SK-N-SH (cell line): ENCODE results near the gene KCTD17.
"Not testable (repeated sequence)": the region's sequence is repeated elsewhere in the genome, so short reads cannot be mapped to it uniquely, and the experiment has no call there.

Experiments
- FOSL2 ChIP-seq: IDR thresholded peaks from 2 replicates; pipeline ENCODE4 v1.4.0; 2012; ENCODE audit warnings: low read depth, mild to moderate bottlenecking, moderate library complexity, borderline replicate concordance
- SIN3A ChIP-seq: IDR thresholded peaks from 2 replicates; pipeline ENCODE4 v1.6.1; 2012; ENCODE audit warnings: low read depth, mild to moderate bottlenecking, low read length, moderate library complexity, borderline replicate concordance
- TEAD4 ChIP-seq: IDR thresholded peaks from 2 replicates; pipeline ENCODE4 v1.4.0; 2012; ENCODE audit warnings: mild to moderate bottlenecking, borderline replicate concordance; ENCODE audit not compliant: insufficient read depth
- YY1 ChIP-seq: IDR thresholded peaks from 2 replicates; pipeline ENCODE4 v1.4.0; 2012; ENCODE audit warnings: low read depth, mild to moderate bottlenecking
- TF ChIP-seq, protein P1 (sequence below): IDR thresholded peaks from 2 replicates; pipeline ENCODE4 v1.4.0; 2012; ENCODE audit warnings: low read depth
- TF ChIP-seq, protein P2 (sequence below): IDR thresholded peaks from 2 replicates; pipeline ENCODE4 v1.4.0; 2012; ENCODE audit warnings: low read depth, borderline replicate concordance
- TF ChIP-seq, protein P3 (sequence below): fragments of 200-600 bp; sonication (generic); IDR thresholded peaks from 2 replicates; pipeline ENCODE4 v1.6.1; 2017; ENCODE audit warnings: antibody characterized with exemption, mild to moderate bottlenecking, moderate library complexity
- TF ChIP-seq, protein P4 (sequence below): IDR thresholded peaks from 2 replicates; pipeline ENCODE4 v1.6.1; 2012; ENCODE audit warnings: mild to moderate bottlenecking, low read depth, low read length, moderate library complexity

DNA sequence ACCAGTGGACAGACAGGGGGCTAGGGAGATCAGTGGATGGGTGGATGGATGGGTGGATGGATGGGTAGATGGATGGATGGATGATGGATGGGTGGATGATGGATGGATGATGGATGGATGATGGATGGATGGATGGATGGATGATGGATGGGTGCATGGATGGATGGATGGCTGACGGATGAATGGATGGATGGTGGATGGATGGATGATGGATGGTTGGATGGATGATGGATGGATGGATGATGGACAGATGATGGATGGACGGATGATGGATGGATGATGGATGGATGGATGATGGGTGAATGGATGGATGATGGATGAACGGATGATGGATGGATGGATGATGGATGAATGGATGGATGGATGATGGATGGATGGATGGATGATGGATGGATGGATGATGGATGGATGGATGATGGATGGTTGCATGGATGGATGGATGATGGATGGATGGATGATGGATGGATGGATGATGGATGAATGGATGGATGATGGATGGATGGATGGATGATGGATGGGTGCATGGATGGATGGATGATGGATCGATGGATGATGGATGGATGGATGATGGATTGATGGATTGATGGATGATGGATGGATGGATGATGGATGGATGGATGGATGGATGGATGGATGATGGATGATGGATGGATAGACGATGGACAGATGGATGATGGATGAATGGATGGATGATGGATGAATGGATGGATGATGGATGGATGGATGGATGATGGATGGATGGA is 20.5 kb downstream of the KCTD17 start:
- not testable (repeated sequence) for TF ChIP-seq SIN3A, FOSL2, YY1, TEAD4
- TF ChIP-seq, protein P1, sequence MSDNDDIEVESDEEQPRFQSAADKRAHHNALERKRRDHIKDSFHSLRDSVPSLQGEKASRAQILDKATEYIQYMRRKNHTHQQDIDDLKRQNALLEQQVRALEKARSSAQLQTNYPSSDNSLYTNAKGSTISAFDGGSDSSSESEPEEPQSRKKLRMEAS: not testable (repeated sequence)
- TF ChIP-seq, protein P2, sequence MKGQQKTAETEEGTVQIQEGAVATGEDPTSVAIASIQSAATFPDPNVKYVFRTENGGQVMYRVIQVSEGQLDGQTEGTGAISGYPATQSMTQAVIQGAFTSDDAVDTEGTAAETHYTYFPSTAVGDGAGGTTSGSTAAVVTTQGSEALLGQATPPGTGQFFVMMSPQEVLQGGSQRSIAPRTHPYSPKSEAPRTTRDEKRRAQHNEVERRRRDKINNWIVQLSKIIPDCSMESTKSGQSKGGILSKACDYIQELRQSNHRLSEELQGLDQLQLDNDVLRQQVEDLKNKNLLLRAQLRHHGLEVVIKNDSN: not testable (repeated sequence)
- TF ChIP-seq, protein P3, sequence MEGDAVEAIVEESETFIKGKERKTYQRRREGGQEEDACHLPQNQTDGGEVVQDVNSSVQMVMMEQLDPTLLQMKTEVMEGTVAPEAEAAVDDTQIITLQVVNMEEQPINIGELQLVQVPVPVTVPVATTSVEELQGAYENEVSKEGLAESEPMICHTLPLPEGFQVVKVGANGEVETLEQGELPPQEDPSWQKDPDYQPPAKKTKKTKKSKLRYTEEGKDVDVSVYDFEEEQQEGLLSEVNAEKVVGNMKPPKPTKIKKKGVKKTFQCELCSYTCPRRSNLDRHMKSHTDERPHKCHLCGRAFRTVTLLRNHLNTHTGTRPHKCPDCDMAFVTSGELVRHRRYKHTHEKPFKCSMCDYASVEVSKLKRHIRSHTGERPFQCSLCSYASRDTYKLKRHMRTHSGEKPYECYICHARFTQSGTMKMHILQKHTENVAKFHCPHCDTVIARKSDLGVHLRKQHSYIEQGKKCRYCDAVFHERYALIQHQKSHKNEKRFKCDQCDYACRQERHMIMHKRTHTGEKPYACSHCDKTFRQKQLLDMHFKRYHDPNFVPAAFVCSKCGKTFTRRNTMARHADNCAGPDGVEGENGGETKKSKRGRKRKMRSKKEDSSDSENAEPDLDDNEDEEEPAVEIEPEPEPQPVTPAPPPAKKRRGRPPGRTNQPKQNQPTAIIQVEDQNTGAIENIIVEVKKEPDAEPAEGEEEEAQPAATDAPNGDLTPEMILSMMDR: not testable (repeated sequence)
- TF ChIP-seq, protein P4, sequence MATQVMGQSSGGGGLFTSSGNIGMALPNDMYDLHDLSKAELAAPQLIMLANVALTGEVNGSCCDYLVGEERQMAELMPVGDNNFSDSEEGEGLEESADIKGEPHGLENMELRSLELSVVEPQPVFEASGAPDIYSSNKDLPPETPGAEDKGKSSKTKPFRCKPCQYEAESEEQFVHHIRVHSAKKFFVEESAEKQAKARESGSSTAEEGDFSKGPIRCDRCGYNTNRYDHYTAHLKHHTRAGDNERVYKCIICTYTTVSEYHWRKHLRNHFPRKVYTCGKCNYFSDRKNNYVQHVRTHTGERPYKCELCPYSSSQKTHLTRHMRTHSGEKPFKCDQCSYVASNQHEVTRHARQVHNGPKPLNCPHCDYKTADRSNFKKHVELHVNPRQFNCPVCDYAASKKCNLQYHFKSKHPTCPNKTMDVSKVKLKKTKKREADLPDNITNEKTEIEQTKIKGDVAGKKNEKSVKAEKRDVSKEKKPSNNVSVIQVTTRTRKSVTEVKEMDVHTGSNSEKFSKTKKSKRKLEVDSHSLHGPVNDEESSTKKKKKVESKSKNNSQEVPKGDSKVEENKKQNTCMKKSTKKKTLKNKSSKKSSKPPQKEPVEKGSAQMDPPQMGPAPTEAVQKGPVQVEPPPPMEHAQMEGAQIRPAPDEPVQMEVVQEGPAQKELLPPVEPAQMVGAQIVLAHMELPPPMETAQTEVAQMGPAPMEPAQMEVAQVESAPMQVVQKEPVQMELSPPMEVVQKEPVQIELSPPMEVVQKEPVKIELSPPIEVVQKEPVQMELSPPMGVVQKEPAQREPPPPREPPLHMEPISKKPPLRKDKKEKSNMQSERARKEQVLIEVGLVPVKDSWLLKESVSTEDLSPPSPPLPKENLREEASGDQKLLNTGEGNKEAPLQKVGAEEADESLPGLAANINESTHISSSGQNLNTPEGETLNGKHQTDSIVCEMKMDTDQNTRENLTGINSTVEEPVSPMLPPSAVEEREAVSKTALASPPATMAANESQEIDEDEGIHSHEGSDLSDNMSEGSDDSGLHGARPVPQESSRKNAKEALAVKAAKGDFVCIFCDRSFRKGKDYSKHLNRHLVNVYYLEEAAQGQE: not testable (repeated sequence)
